Panc1 (cell line): ENCODE data around the gene NCAPD3. TPM values are rescaled to one million over a fixed set of nuclear protein-coding genes. Genes with fewer than 3 reads are reported as not detected.

Experiments used
- ATAC-seq: fragments of 200-7000 bp; cut with Tn5 transposase; 2 replicates; pipeline ENCODE4 v1.9.1; 2020; ENCODE audit warnings: mild to moderate bottlenecking, moderate library complexity
- BruUV-seq: library from RNA; stranded (reverse); fragments of 400-500 nt; replicated peaks from 2 replicates; lab custom pipeline; 2021; lab: Mats Ljungman, UMichigan
- CTCF ChIA-PET: fragments of 300-600 bp; sonication (Branson Sonifier 250); formaldehyde crosslinking; loops from one replicate; lab custom pipeline; 2022; ENCODE audit warnings: antibody characterized with exemption; lab: Charles Lee
- POLR2A ChIA-PET: fragments of 300-600 bp; sonication (Branson Sonifier 250); formaldehyde crosslinking; loops from one replicate; lab custom pipeline; 2022; ENCODE audit warnings: antibody characterized with exemption; lab: Charles Lee
- DNase-seq: peaks from one replicate; pipeline ENCODE4 v3.0.0-alpha.2; 2010; ENCODE audit warnings: low read depth, low spot score
- H3K27ac ChIP-seq: 2 replicates; pipeline ENCODE4 v1.5.1; 2011; ENCODE audit warnings: mild to moderate bottlenecking, low read length, inconsistent platforms
- H3K27me3 ChIP-seq: fragments of 200-500 bp; sonication (Bioruptor generic); 2 replicates; pipeline ENCODE4 v1.6.0; 2014; ENCODE audit warnings: low read length, inconsistent platforms; ENCODE audit not compliant: control insufficient read depth, insufficient read depth
- H3K36me3 ChIP-seq: fragments of 200-500 bp; sonication (Bioruptor generic); 2 replicates; pipeline ENCODE4 v1.5.1; 2014; ENCODE audit warnings: inconsistent platforms, mild to moderate bottlenecking, low read length, moderate library complexity; ENCODE audit not compliant: control insufficient read depth, insufficient read depth
- H3K4me1 ChIP-seq: 2 replicates; pipeline ENCODE4 v1.5.1; 2011; ENCODE audit warnings: inconsistent platforms, mild to moderate bottlenecking, low read length, moderate library complexity; ENCODE audit not compliant: control insufficient read depth, insufficient read depth
- H3K4me3 ChIP-seq, 2 experiments: 2 replicates each; pipeline ENCODE4 v1.5.1; 2011 to 2012; ENCODE audit warnings: low read depth in 2 of 2, low read length in 2 of 2, mild to moderate bottlenecking in 2 of 2, inconsistent platforms in 1 of 2, moderate library complexity in 1 of 2
- H3K9me3 ChIP-seq: fragments of 200-500 bp; sonication (Bioruptor generic); 2 replicates; pipeline ENCODE4 v1.5.1; 2014; ENCODE audit warnings: low read depth, mild to moderate bottlenecking, inconsistent platforms, low read length, moderate library complexity; ENCODE audit not compliant: control insufficient read depth, insufficient read depth
- POLR2AphosphoS5 ChIP-seq: IDR thresholded peaks from 2 replicates; pipeline ENCODE4 v1.6.1; 2012; ENCODE audit warnings: mild to moderate bottlenecking, low read depth, low read length, moderate library complexity
- SIN3A ChIP-seq: IDR thresholded peaks from 2 replicates; pipeline ENCODE4 v1.6.1; 2012; ENCODE audit warnings: low read depth, mild to moderate bottlenecking, low read length, moderate library complexity, borderline replicate concordance; ENCODE audit not compliant: insufficient read depth
- TCF7L2 ChIP-seq: IDR thresholded peaks from 2 replicates; pipeline ENCODE4 v1.6.1; 2011; ENCODE audit warnings: mild to moderate bottlenecking, low read depth, low read length, inconsistent platforms
- in situ Hi-C: cut with HindIII; loops from 2 replicates; pipeline ENCODE4 v1.10.0; 2016; ENCODE audit warnings: low sequenced_read_pairs, low pct_unique_long_range_greater_than_20kb
- intact Hi-C: fragments of 100-400 bp; cut with micrococcal nuclease; formaldehyde crosslinking; loops from one replicate; pipeline ENCODE4 v1.10.0; 2022; ENCODE audit not compliant: unreplicated experiment
- total RNA-seq: library from RNA; stranded (reverse); gene quantifications from one replicate; pipeline ENCODE4 v1.2.1, GENCODE V29; 2021; ENCODE audit not compliant: unreplicated experiment
- TF ChIP-seq, protein P1 (sequence below): fragments of 450-650 bp; IDR thresholded peaks from 2 replicates; pipeline ENCODE4 v1.5.1; 2017; ENCODE audit warnings: mild to moderate bottlenecking
- TF ChIP-seq, protein P2 (sequence below), 2 experiments: IDR thresholded peaks; 2 replicates each; pipeline ENCODE4 v1.6.1; 2011 to 2012; ENCODE audit warnings: low read depth in 2 of 2, control low read depth in 1 of 2, low read length in 1 of 2, mild to moderate bottlenecking in 1 of 2, moderate library complexity in 1 of 2; ENCODE audit not compliant: insufficient read depth in 1 of 2

The NCAPD3 gene
- total RNA-seq, 1 experiment from 2014 or later: 75.9 TPM

DNA sequence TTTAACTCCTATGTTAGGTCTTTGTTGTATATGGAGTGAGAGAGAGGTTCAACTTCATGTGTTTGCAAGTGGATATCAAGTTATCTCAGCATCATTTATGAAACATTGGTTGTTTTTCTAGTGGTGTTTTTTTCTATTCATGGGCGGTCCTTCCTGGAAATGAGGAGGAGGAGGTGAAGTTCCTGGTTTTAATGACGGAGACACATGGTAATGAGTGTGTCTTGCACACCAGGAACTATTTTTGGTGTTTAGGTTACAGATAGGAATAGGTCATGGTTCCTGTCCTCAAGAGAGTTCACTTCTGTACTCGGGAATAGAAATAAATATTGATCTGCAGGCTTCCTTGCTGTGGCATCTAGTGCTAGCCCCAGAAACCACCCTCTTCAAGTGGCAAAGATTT lies 80.0 kb downstream of the NCAPD3 start:
- Histone ChIP-seq H3K9me3 (no peaks in the 10 kb centered on the region), H3K27me3 (no peaks in the 10 kb centered on the region), H3K4me3 (no peak overlapping the region), H3K4me1 (0 out of 2 replicates have a peak, but pooled peaks cover 5% of the 10 kb centered on the region), H3K27ac (no peak overlapping the region), H3K36me3 (no peaks in the 10 kb centered on the region)
- DNase-seq (no peak), ATAC-seq (no peak)
- BruUV-seq: no TSS peak
- intact Hi-C loops: no loop called here
- ChIA-PET POLR2A (no interaction called here), CTCF (no interaction called here)
- TF ChIP-seq, protein P1, sequence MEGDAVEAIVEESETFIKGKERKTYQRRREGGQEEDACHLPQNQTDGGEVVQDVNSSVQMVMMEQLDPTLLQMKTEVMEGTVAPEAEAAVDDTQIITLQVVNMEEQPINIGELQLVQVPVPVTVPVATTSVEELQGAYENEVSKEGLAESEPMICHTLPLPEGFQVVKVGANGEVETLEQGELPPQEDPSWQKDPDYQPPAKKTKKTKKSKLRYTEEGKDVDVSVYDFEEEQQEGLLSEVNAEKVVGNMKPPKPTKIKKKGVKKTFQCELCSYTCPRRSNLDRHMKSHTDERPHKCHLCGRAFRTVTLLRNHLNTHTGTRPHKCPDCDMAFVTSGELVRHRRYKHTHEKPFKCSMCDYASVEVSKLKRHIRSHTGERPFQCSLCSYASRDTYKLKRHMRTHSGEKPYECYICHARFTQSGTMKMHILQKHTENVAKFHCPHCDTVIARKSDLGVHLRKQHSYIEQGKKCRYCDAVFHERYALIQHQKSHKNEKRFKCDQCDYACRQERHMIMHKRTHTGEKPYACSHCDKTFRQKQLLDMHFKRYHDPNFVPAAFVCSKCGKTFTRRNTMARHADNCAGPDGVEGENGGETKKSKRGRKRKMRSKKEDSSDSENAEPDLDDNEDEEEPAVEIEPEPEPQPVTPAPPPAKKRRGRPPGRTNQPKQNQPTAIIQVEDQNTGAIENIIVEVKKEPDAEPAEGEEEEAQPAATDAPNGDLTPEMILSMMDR: no peak
- TF ChIP-seq POLR2AphosphoS5: no peak
- in situ Hi-C loops: no loop called here

DNA sequence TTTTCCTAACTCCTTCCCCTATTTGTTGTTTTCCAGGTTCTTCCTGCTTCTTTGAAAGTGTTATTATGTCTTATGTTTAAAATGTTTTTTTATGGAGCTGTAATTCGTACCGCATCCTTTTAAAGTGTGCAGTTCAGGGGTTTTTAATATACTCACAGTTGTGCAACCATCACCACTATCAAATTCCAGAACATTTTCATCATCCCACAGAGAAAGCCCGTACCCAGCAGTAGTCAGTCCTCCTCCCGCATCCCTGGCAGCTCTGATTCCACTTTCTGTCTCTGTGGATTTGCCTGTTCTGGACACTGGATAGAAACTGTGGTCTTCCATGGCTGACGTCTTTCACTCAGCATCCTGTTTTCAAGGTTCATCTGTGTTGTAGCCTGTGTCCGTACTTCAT lies 81.2 kb downstream of the NCAPD3 start:
- ChIA-PET POLR2A (no interaction called here), CTCF (no interaction called here)
- DNase-seq (no peak), ATAC-seq (no peak)
- Histone ChIP-seq H3K4me3 (no peak overlapping the region), H3K27me3 (no peaks in the 10 kb centered on the region), H3K36me3 (no peaks in the 10 kb centered on the region), H3K4me1 (0 out of 2 replicates have a peak, but pooled peaks cover 5% of the 10 kb centered on the region), H3K27ac (no peak overlapping the region), H3K9me3 (no peaks in the 10 kb centered on the region)
- BruUV-seq: no TSS peak
- intact Hi-C loops: no loop called here
- in situ Hi-C loops: no loop called here
- TF ChIP-seq POLR2AphosphoS5 (no peak), SIN3A (no peak), TCF7L2 (no peak)
- TF ChIP-seq, protein P1: no peak
- TF ChIP-seq, protein P2, sequence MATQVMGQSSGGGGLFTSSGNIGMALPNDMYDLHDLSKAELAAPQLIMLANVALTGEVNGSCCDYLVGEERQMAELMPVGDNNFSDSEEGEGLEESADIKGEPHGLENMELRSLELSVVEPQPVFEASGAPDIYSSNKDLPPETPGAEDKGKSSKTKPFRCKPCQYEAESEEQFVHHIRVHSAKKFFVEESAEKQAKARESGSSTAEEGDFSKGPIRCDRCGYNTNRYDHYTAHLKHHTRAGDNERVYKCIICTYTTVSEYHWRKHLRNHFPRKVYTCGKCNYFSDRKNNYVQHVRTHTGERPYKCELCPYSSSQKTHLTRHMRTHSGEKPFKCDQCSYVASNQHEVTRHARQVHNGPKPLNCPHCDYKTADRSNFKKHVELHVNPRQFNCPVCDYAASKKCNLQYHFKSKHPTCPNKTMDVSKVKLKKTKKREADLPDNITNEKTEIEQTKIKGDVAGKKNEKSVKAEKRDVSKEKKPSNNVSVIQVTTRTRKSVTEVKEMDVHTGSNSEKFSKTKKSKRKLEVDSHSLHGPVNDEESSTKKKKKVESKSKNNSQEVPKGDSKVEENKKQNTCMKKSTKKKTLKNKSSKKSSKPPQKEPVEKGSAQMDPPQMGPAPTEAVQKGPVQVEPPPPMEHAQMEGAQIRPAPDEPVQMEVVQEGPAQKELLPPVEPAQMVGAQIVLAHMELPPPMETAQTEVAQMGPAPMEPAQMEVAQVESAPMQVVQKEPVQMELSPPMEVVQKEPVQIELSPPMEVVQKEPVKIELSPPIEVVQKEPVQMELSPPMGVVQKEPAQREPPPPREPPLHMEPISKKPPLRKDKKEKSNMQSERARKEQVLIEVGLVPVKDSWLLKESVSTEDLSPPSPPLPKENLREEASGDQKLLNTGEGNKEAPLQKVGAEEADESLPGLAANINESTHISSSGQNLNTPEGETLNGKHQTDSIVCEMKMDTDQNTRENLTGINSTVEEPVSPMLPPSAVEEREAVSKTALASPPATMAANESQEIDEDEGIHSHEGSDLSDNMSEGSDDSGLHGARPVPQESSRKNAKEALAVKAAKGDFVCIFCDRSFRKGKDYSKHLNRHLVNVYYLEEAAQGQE (IDR thresholded peaks at IDR 0.05; ENCODE audit: insufficient read depth in 1 of 2, low read depth in 2 of 2, low read length in 1 of 2): no peak
